ENCODE data around the gene PIGB.

PIGB gene

GRCh38 chr15:55357774-55358173 lies 38.8 kb downstream of the PIGB start:
- no peaks in the 10 kb centered on the region for H3K27me3 ChIP-seq (ENCODE audit: low read depth, low read length)
- H4K20me1 ChIP-seq (ENCODE audit: insufficient read depth, low read length): no peaks in the 10 kb centered on the region
- no peak for TF ChIP-seq CTCF (IDR thresholded peaks at IDR 0.05; ENCODE audit: low read depth, low read length)
- TF ChIP-seq EZH2phosphoT487 (IDR thresholded peaks at IDR 0.05; ENCODE audit: low read depth): no peak
- no peak overlapping the region for H3K9ac ChIP-seq (ENCODE audit: low read length)
- no peak overlapping the region for H3K4me2 ChIP-seq (ENCODE audit: low read length)
- no peaks in the 10 kb centered on the region for H3K9me3 ChIP-seq (ENCODE audit: insufficient read depth, low read length)
- H3K79me2 ChIP-seq (ENCODE audit: low read length): no peaks in the 10 kb centered on the region
- no peaks in the 10 kb centered on the region for H3K4me1 ChIP-seq (ENCODE audit: low read length)
- no peak overlapping the region for H3K27ac ChIP-seq (ENCODE audit: low read length)
- H3K4me3 ChIP-seq (ENCODE audit: low read length): no peak overlapping the region
- no peak overlapping the region for H2AFZ ChIP-seq (ENCODE audit: low read depth, low read length)
- H3K36me3 ChIP-seq (replicated peaks; ENCODE audit: low read depth, low read length): peaks cover 17% of the 10 kb centered on the region

GRCh38 chr15:55358471-55358870 lies 39.4 kb downstream of the PIGB start:
- peaks cover 17% of the 10 kb centered on the region for H3K36me3 ChIP-seq (replicated peaks; ENCODE audit: low read depth, low read length)
- no peaks in the 10 kb centered on the region for H3K9me3 ChIP-seq (ENCODE audit: insufficient read depth, low read length)
- TF ChIP-seq EZH2phosphoT487 (IDR thresholded peaks at IDR 0.05; ENCODE audit: low read depth) (no peak), CTCF (IDR thresholded peaks at IDR 0.05; ENCODE audit: low read depth, low read length) (no peak)
- H3K9ac ChIP-seq (ENCODE audit: low read length): no peak overlapping the region
- H3K4me1 ChIP-seq (ENCODE audit: low read length): no peaks in the 10 kb centered on the region
- H3K27me3 ChIP-seq (ENCODE audit: low read depth, low read length): no peaks in the 10 kb centered on the region
- H3K79me2 ChIP-seq (ENCODE audit: low read length): no peaks in the 10 kb centered on the region
- no peak overlapping the region for H3K4me2 ChIP-seq (ENCODE audit: low read length)
- H4K20me1 ChIP-seq (ENCODE audit: insufficient read depth, low read length): no peaks in the 10 kb centered on the region
- H3K4me3 ChIP-seq (ENCODE audit: low read length): no peak overlapping the region
- no peak overlapping the region for H3K27ac ChIP-seq (ENCODE audit: low read length)
- no peak overlapping the region for H2AFZ ChIP-seq (ENCODE audit: low read depth, low read length)

GRCh38 chr15:55360256-55360655 lies 41.2 kb downstream of the PIGB start:
- H3K27me3 ChIP-seq (ENCODE audit: low read depth, low read length): no peaks in the 10 kb centered on the region
- H3K4me3 ChIP-seq (ENCODE audit: low read length): no peak overlapping the region
- H4K20me1 ChIP-seq (ENCODE audit: insufficient read depth, low read length): no peaks in the 10 kb centered on the region
- no peaks in the 10 kb centered on the region for H3K9me3 ChIP-seq (ENCODE audit: insufficient read depth, low read length)
- H3K79me2 ChIP-seq (ENCODE audit: low read length): no peaks in the 10 kb centered on the region
- H3K9ac ChIP-seq (ENCODE audit: low read length): no peak overlapping the region
- no peak overlapping the region for H3K27ac ChIP-seq (ENCODE audit: low read length)
- no peak overlapping the region for H3K4me2 ChIP-seq (ENCODE audit: low read length)
- no peaks in the 10 kb centered on the region for H3K4me1 ChIP-seq (ENCODE audit: low read length)
- TF ChIP-seq EZH2phosphoT487 (IDR thresholded peaks at IDR 0.05; ENCODE audit: low read depth) (no peak), CTCF (IDR thresholded peaks at IDR 0.05; ENCODE audit: low read depth, low read length) (no peak)
- no peak overlapping the region for H2AFZ ChIP-seq (ENCODE audit: low read depth, low read length)
- H3K36me3 ChIP-seq (replicated peaks; ENCODE audit: low read depth, low read length): peaks cover 13% of the 10 kb centered on the region

- Histone ChIP-seq H3K4me1 (ENCODE audit: low read length) (no peaks in the 10 kb centered on the region), H3K36me3 (replicated peaks; ENCODE audit: low read depth, low read length) (peaks cover 8% of the 10 kb centered on the region), H3K27ac (ENCODE audit: low read length) (no peak overlapping the region), H3K27me3 (ENCODE audit: low read depth, low read length) (no peaks in the 10 kb centered on the region), H3K9ac (ENCODE audit: low read length) (no peak overlapping the region), H2AFZ (ENCODE audit: low read depth, low read length) (no peak overlapping the region), H3K4me2 (ENCODE audit: low read length) (no peak overlapping the region), H3K9me3 (ENCODE audit: insufficient read depth, low read length) (no peaks in the 10 kb centered on the region), H3K79me2 (ENCODE audit: low read length) (no peaks in the 10 kb centered on the region), H3K4me3 (ENCODE audit: low read length) (no peak overlapping the region), H4K20me1 (ENCODE audit: insufficient read depth, low read length) (no peaks in the 10 kb centered on the region)
- no peak for TF ChIP-seq EZH2phosphoT487 (IDR thresholded peaks at IDR 0.05; ENCODE audit: low read depth)
- TF ChIP-seq CTCF (IDR thresholded peaks at IDR 0.05; ENCODE audit: low read depth, low read length): no peak
These were observed 42.0 kb downstream of the PIGB start for GRCh38 chr15:55361048-55361447.
